ENCODE data around the gene STK40.

Gene STK40

GRCh38 chr1:36306210-36306901, 79.4 kb downstream of the STK40 start, which contains the start of gene SH3D21:
Gene SH3D21 (plus strand): TSS chr1:36306368. CDS start chr1:36306421, 53 bp downstream.
- DNase-seq: peak; percentile 36

GRCh38 chr1:36305915-36306209, 79.9 kb downstream of the STK40 start:
- no peak for DNase-seq

GRCh38 chr1:36304970-36305914, 80.5 kb downstream of the STK40 start:
- no peak for DNase-seq

GRCh38 chr1:36304521-36304920, 81.2 kb downstream of the STK40 start:
- DNase-seq: no peak

GRCh38 chr1:36303650-36304360, 81.9 kb downstream of the STK40 start:
- DNase-seq: no peak

- no peak for DNase-seq
Observed at GRCh38 chr1:36303244-36303643, 82.5 kb downstream of the STK40 start.

- no peak for DNase-seq
Observed at GRCh38 chr1:36301220-36301619, 84.5 kb downstream of the STK40 start.

- DNase-seq: no peak
Observed at GRCh38 chr1:36300526-36300925, 85.2 kb downstream of the STK40 start.

GRCh38 chr1:36298640-36299039, 87.1 kb downstream of the STK40 start:
- DNase-seq: no peak

GRCh38 chr1:36297062-36297461, 88.7 kb downstream of the STK40 start:
- DNase-seq: no peak

- DNase-seq: no peak
Observed at GRCh38 chr1:36295390-36295789, 90.3 kb downstream of the STK40 start.
